Measurements from ENCODE around the gene TNN.

DNA sequence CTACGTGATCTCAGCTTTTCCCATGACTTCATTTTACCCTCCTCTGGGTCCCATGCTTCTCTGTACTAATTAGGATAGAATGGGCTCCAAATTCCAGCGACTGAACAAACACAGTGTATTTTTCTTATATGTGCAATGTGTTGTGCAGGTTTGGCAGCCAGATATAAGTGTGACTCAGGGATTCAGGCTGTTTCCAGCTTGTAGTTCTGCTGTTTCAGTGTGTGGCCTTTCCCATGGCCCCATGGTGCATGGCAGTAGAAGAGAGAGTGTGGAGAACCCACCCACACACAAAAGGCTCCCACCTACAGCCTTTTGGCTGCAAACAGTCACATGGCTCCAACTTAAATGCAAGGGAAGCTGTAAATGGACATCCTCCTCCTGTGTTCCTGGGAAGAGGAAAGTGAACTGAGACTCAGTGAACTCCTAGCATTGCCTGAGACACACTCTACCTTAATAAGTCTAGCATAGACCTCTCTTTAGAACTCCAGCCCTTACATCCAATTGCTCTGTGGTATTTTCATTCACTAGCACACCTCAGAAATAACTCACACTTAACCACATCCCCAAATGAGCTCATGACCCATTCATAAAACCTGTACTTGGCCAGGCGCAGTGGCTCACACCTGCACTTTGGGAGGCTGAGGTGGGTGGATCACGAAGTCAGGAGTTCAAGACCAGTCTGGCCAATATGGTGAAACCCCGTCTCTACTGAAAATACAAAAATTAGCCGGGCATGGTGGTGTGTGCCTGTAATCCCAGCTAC lies 66.2 kb downstream of the TNN start:
- TF ChIP-seq, protein P1, sequence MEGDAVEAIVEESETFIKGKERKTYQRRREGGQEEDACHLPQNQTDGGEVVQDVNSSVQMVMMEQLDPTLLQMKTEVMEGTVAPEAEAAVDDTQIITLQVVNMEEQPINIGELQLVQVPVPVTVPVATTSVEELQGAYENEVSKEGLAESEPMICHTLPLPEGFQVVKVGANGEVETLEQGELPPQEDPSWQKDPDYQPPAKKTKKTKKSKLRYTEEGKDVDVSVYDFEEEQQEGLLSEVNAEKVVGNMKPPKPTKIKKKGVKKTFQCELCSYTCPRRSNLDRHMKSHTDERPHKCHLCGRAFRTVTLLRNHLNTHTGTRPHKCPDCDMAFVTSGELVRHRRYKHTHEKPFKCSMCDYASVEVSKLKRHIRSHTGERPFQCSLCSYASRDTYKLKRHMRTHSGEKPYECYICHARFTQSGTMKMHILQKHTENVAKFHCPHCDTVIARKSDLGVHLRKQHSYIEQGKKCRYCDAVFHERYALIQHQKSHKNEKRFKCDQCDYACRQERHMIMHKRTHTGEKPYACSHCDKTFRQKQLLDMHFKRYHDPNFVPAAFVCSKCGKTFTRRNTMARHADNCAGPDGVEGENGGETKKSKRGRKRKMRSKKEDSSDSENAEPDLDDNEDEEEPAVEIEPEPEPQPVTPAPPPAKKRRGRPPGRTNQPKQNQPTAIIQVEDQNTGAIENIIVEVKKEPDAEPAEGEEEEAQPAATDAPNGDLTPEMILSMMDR (conservative IDR thresholded peaks at IDR 0.05; ENCODE audit: low read depth, low read length) = no peak
- no peak for TF ChIP-seq EZH2 (IDR thresholded peaks at IDR 0.05; ENCODE audit: borderline replicate concordance, low read depth, low read length, poor library complexity, severe bottlenecking)

All from A673 (cell line).